Stimulated activated CD8-positive, alpha-beta memory T cell treated with anti-CD3 and anti-CD28 coated beads, Interleukin-12 subunit alpha, Interleukin-12 subunit beta, amount 100 ng/mL, for 24 hours (primary cell): Measurements from ENCODE around the gene UST.
A peak's percentile ranks its signal among the peaks of the same experiment; 100 is the strongest.
"Not testable (repeated sequence)": the region's sequence is repeated elsewhere in the genome, so short reads cannot be mapped to it uniquely, and the experiment has no call there.

Experiments
- DNase-seq: peaks from one replicate; pipeline ENCODE4 v3.0.0-alpha.2; 2020; ENCODE audit errors: extremely low read depth

Gene UST

DNA sequence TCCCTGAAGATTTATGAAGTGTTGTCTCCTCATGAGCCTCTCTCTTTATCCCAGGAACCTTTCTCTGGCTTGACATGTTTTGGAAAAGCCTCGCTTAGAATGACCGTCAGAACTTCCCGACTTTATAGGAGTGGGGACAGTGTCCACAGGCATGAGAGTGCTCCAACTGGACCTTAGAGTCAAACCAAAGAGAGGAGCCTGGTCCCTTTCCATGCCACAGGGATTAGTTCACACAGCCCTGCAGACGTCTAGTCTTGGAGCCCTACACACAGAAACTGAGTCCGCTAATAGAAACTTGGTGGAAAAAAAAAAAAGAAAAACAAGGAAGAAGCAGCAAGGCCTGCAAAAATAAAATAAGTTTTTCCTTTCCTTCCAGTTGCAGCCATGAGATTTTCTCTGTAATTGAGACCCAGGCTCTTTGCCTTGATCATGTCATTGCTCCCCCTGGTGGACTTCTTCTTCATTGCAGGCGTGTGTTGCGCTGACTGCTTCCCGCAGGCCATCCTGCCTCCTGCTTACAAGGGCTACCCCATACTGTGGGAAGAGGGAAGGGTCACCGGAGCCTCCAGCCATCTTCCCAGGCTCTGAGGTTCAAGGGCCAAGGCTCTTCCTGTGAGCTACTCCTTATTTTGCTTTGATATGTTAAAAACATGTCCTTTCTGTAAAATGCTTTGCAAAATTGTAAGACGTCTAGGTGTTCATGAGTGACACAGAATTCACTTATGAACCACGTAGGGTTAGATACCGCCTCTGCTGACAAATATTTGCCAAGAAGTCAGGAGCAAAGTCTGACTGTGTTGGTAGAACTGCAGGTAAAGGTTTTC lies 201.0 kb downstream of the UST start:
- DNase-seq = peak; percentile 30

DNA sequence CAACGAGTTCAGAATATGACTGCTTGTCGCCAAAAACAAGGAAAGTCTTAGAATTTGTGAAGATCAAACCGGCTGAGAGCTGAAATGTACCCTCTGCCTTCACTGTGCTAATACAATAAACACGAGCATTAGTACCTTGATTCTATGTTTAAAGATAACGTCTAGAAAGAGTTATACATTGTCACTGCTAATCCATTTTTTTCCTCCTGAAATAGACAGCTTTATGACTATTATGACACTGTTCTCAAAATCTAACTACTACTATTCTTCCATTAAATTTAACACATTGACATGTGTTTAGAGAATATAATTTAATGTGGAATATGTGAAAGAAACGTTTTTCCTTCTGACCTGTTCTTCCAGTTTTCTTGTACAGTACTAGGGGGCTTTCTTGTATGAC lies 204.8 kb downstream of the UST start:
- DNase-seq = no peak

DNA sequence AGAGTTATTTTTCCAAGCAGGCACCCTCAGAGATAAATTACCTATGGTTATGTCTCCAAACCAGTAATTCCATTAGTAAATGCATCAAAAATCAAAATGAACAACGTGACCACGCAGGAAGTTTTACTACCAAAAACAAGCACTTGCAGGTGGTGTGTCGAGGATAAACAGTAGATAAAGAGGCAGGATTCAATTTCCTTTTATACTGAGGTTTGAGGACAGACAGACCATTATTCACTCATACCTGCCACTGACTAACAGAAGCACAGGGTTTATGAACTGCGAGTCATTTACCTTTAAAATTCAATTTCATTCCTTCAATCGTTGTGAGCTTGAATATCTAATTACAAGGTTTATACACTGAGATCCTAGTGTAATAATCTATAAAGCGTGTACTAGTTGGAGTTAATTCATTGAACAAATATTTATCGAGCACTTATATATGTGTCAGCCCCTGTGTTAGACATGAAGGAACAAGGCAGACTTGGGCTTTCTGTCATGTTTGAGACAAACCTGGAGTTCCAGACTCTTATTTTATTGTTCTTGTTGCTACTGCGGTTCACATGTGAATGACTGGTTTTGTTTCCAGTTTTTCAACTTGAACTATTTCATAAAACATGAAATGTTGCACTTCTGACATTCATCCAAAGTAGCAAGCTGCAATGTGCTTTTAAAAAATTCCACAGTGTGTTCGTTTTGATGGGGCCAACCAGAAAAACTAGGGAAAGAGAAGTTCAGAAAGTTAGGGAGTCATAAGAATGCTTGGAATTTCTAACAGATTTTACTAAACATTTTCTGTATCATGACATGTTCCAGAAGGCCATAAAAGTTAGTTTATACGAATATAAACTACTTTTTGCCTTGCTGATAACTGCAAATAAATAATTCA lies 205.6 kb downstream of the UST start:
- no peak for DNase-seq

DNA sequence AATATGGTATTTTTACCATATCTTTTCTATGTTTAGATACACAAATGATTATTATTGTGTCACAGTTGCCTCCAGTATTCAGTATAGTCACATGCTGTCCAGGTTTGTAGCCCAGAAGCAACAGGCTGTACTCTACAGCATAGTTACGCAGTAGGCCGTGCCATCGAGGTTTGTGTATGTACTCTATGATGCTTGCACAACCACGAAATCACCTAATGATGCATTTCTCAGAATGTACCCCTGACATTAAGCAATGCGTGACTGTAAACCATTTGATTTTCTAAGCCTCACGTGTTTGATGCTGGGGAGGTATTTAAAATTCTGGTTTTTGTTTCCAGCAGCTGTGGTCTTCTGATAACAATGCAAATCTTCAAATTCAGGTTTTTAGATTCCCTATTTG lies 207.6 kb downstream of the UST start:
- DNase-seq = no peak

DNA sequence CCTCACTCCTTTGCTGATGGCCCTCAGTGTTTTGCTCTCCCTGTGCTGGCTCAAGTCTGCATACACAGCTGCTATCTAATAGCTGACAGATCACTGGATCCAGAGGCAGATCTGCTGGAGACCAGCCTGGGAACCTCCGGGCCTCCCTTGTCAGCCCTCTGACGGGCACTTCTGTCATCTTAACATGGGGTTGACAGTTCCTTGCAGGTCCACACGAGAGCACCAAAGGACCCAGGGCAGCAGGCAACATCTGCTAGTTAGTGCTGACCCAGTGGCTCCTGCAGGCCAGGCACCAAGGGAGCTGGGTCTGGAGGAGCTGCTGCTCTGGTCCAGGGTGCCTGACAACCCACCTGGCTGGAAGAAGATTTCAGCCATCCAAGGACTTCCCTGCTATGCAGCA lies 208.1 kb downstream of the UST start:
- no peak for DNase-seq

DNA sequence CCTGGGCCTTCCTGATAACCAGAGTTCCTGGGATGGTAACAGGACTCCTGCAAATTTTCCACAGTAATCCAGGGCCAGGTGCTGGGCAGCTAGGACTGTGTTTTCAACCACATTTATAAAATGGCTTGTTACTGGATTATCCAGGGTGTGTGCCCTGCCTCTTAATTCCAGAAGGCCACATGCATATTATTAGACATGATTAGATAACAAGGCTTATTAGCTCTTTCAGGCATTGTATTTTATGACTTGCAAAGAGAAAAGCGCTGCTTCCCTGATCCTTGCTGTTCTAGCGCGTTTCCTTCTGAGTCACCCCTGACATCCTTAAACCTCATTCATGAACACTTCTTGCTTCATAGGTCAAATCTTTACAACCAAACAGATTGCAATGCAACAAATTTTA lies 208.6 kb downstream of the UST start:
- no peak for DNase-seq

DNA sequence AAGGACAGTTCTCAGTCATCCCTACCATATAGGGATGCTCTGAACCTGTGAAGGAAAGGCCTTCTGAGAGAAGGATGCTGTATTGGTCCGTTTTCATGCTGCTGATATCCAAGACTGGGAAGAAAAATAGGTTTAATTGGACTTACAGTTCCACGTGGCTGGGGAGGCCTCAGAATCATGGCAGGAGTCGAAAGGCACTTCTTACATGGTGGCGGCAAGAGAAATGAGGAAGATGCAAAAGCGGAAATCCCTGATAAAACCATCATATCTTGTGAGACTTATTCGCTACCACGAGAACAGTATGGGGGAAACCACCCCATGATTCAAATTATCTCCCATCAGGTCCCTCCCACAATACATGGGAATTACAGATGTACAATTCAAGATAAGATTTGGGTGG lies 209.3 kb downstream of the UST start:
- not testable (repeated sequence) for DNase-seq

DNA sequence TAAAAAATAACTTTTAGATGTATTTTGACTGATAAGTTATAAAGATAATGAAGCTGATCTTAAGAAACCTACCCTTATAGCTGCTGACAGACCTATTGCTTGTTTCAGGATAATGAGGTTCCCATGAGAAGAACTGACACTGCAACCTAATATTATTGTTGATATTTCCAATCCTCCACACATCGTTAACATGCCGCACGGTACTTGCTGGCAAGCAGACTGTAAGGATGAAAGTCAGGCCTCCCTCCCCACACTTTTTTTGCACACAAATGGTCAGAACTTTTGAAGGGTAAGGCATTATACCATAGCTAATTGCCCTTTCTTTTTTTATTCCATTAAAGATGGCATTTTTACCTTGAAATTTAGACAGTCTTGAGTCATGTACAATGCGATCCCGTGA lies 210.9 kb downstream of the UST start:
- DNase-seq = no peak

DNA sequence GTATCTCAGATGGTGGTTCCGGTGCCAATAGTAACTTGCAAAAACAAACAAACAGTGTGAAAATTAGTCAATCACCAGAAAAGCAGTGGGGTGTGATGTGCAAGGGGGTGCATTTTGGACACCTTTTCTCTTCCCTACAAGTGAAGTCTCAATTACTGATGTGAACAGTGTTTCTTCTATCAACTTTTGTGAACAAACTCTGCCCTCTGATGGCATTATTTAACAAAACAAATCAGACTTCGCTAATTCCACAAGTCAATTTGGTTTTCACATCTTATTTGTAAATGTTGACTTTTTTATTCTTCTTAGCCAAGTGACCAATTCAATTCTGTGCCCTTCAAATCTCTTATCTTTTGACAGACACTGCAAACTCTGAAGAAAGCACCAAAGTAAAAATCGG lies 212.2 kb downstream of the UST start:
- no peak for DNase-seq

DNA sequence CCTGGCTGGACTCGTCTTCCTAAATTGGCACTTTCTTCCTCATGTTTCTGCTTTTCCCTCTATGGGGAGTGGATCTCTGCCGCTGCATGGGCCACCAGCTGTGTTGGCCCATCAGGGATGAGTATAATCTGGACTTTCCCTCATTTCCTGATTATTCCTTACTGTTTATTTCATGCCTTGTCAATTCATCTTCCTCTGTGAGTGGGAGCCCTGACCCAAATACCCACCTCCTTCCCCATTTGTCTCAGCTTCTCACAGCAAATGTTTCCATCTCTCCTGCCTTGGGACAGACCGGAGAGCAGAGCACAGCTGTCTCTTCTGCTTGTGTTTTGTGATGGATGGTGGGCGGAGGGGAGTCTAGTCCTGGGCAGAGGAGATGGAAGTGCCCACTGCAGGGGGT lies 212.7 kb downstream of the UST start:
- no peak for DNase-seq

DNA sequence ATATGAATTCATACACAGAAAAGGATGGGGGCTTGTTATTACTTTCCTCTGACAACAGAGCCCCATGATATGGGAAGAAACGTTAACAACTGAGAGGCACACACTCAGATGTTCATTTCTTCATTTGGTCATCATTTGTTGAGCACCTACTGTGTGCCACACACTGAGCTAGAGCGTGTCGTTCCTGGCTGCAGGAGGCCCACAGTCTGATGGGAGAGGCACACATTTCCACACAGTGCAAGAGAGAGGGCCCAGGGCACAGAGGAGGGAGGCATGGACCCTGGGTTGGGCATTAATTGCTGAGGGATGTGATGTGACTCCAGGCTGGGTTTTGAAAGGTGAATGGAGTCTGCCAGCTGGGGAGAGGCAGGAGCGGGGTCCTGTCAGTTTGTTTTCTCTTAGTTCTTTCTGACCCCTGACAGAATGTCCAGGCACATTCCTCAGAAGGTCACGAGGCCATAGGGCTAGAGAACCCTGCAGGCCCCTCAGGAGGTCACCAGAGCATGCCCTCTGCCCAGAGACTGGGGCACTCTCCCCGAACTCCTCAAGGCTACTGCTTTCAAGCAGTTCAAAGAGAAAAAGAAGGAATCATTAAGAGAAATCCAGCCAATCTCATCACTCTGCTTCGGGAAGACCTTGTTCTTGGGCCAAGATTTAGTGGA lies 216.2 kb downstream of the UST start:
- no peak for DNase-seq

DNA sequence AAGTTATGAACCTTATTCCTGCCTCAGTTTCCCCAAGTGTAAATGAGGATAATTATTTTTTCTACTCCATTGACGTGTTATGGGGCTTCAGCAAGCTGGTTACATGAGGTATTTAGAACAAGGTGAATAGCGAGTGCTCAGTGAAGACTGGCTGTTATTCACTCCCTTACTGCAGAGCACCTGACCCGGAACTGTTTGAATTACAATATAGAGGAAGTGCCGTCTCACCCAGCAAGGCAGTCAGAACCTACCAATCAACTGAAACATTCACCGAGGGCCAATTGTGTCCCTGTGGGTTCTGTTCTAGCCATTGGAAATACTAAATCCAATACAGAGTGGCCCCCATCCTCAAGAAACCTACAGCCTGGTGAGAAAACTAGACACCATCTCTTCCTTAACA lies 216.9 kb downstream of the UST start:
- no peak for DNase-seq

DNA sequence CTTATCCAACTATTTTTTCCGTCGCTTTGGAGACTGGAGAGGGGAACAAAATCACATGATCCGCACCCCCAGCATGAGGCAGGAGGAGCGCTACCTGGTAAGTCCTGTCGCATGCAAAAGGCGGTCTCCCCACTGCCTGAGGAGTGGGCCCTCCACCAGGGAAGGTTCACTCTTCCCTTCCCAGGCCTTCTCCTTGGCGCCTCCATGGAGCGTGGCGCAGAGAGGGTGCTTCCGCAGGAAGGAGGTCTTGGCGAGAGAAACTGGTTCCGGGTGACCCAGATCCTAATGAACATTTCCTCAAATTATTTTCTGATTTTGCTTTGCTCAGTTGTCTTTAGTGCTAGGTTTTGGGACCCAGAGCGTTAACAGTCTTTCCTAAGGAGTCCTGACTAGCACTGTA lies 217.6 kb downstream of the UST start:
- no peak for DNase-seq

DNA sequence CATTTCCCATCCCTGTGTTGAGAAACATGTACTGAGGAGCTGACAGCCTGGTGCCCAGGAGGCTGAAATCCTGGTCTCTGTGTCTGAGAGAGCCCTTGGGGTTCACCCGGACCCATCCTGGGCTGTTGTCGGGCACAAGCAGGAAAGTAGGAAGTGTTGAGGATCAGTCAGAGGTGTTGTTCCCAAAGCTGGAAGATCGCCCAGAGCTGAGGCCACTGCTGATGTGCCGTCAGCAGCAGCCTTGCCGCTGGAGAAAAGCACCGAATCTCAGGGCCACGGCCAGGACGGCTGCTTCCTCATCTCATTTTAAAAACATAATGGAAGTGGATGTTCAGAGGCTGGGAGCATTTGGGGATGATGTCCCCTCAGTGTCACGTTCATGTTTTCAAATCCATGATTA lies 218.5 kb downstream of the UST start:
- no peak for DNase-seq

DNA sequence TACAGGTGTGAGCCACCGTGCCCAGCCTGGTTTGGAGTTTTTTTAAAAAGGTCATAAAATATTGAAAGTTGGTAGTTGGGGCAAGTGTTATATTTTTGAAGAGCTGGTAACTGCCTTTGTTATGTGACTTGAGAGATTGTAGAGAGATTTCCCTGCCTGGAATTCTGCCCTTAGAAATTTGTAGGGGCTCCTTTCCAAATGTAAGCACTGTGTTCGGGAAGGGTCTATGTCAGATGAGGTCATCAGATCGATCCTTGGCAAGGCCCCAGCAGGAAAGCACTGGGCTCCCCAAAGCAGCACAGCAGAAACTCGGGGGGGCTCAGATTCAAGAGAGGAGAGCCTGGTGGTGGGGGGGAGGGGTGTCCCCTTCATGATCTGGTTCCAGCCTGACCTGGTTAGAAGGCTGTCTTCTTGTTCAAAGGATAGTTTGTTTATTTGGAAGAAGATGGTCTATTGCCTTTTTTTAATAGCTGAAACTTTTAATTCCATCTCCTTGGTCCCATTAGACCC lies 220.2 kb downstream of the UST start:
- DNase-seq = no peak

DNA sequence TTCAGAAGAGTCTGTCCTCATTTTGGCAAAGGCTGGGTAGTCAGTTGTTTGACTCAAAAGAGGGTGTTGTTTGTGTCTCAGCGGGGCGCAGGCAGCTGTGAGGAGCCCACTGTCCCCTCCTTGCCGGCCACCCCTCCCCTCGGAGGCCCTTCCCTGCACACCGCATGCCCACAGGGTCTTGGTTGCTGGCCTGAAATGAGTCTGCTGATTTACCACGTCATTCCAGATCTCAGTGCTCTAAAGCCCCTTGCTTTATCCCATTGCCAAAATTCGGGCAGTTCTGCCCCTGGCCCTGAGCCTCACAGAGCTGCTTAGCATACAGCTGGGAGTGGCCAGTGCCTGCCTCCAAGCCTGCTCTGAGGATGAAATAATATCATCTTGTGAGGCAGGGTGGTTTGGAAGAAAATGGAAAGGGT lies 220.7 kb downstream of the UST start:
- no peak for DNase-seq

DNA sequence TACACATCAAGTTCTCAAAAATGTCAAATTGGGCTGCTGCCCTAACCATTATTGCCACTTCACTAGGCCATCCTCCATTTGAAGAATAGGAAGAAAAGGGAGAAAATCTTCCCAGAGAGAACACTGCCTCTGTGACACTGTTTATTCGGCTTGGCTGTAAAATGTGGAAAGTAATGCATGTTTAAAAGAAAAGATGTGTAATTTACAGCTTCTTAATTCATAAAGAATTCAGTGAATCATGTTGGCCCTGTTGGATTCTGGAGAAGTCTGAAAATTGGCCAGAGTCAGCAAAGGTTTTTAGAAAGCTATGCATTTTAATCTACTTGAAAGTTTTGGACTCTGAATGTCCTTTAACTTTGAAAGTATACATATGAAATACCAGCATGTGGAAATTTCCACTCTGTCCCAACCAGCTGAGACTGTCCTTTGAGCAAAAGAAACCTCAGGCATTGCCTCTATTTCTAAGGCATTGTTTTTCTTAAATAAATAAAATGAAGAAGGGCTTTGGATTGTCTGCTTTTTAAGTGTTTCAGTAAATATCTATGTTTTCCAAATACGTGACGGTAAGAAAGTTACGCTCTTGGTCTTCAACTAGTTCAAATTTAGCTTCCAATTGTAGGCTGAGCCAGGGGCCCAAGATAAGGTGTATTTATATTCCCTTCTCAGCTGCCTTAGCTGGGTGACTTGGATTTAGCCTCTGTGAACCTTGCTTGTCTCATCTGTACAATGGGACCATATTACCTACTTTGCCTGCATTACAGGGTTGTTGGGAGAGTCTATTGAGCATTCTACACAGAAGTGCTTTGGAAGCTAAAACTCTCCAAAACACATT lies 222.2 kb downstream of the UST start:
- no peak for DNase-seq

DNA sequence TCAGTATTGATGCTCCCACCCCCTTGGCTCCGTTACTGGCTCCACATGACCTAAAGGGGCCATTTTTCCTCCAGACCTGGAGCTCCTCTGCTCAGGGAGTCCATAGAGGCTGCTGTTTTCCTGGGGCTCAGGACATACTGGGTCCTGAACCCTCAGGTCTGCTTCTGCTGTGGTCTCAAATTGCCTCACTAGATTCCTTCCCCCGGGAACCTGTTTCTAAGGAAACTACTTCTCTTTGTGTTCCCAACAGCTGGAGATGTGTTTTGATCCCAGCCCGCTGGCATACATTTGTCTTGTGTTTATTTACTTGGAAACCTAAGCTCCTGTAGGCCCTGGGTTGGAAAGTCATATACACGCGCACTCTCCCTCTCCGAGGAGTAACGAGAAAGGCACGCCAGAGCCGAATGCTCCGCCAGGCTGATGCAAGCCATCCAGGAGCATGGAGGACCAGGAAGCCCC lies 222.8 kb downstream of the UST start:
- no peak for DNase-seq

DNA sequence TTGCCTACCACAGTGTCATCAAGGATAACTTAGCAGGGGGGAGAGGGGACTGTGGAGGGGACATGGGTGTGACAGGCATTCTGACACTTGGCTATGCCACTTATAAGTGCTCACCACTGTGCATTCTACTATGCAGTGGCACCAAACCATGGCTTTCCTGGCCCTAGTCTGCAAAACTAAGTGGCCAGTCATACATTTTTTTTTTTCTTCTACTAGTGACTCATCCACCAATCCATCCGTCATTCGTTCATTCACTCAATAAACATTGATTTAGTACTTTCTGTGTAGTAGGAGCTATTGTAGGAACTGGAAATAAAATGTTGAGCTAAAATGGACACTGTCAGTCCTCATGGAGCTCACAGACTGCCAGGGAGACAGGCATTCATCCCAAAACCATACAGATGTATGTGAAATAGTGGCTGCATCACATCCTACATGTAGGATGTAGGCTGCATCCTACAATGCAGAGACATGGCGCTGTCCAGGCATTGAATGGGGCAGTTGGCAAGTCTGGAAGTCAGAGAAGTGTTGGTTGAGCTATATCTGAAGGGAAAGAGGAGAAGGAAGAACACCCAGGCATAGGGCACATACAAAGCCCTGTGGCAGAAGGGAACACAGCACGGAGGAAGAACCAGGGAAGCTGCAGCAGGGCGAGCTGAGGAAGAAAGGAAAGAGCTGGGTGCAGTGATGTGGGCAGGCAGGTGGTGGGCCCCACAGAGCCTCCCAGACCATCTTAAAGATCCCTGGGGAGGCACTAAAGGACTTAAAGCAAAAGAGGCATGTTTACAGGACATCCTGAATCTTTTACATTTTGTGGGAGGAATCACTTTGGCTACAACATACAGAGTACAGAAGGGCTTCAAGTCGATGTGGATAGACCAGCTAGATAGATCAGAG lies 224.4 kb downstream of the UST start:
- no peak for DNase-seq

DNA sequence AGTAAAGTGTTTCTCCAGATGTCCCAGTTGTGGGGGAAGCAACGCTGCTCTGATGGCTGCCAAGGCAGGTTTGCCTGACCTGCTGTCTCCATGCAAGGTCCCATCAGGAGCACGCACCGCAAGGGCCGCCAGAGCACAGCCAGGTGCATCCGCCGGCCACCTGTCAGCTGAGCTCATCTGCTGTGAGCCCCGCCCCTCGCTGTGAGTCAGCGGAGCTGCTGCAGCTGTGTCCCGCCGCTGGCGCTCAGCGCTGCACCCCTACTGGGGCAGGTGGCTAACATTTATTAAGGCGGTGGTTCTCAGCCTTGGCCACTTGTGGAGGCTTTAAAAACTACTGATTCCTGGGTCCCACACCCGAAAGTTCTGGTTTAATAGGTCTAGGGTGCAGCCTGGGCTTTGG lies 225.7 kb downstream of the UST start:
- no peak for DNase-seq
